NCI-H345 treated with DMSO at 0.1 percent for 48 hours (cell line): Measurements from ENCODE around the gene FBRSL1.

ENCODE experiments used
- DNase-seq: peaks from one replicate; lab custom pipeline; 2025; ENCODE audit not compliant: unreplicated experiment; lab: John Stamatoyannopoulos, UW

FBRSL1 gene

GRCh38 chr12:132495629-132496357, 5.8 kb downstream of the FBRSL1 start:
- no peak for DNase-seq

GRCh38 chr12:132496358-132496669, 6.4 kb downstream of the FBRSL1 start:
- no peak for DNase-seq

- DNase-seq, result no peak
These were observed 6.8 kb downstream of the FBRSL1 start for GRCh38 chr12:132496710-132497109.

GRCh38 chr12:132497514-132498405, 7.8 kb downstream of the FBRSL1 start:
- DNase-seq, result no peak

- DNase-seq, result no peak
These were observed 9.0 kb downstream of the FBRSL1 start for GRCh38 chr12:132498931-132499330.

- no peak for DNase-seq
These were observed 10.3 kb downstream of the FBRSL1 start for GRCh38 chr12:132500142-132500855.

GRCh38 chr12:132500856-132501180, 10.9 kb downstream of the FBRSL1 start:
- no peak for DNase-seq

GRCh38 chr12:132501204-132501940, 11.4 kb downstream of the FBRSL1 start:
- DNase-seq, result no peak

- no peak for DNase-seq
These were observed 12.4 kb downstream of the FBRSL1 start for GRCh38 chr12:132502149-132502881.

GRCh38 chr12:132502882-132503193, 12.9 kb downstream of the FBRSL1 start:
- DNase-seq, result no peak

GRCh38 chr12:132503618-132504204, 13.8 kb downstream of the FBRSL1 start:
- DNase-seq, result no peak

GRCh38 chr12:132505105-132505851, 15.3 kb downstream of the FBRSL1 start:
- no peak for DNase-seq

GRCh38 chr12:132505852-132506219, 15.9 kb downstream of the FBRSL1 start:
- DNase-seq, result no peak

GRCh38 chr12:132506328-132507160, 16.6 kb downstream of the FBRSL1 start:
- DNase-seq, result no peak

- DNase-seq, result no peak
These were observed 17.2 kb downstream of the FBRSL1 start for GRCh38 chr12:132507161-132507538.

- no peak for DNase-seq
These were observed 17.9 kb downstream of the FBRSL1 start for GRCh38 chr12:132507656-132508490.

- DNase-seq, result no peak
These were observed 18.5 kb downstream of the FBRSL1 start for GRCh38 chr12:132508491-132508740.
